ENCODE measurements around the gene MIXL1.
"Not testable (repeated sequence)": the region's sequence is repeated elsewhere in the genome, so short reads cannot be mapped to it uniquely, and the experiment has no call there.

Gene MIXL1

GRCh38 chr1:226248796-226249195, 25.3 kb downstream of the MIXL1 start:
- no peak for TF ChIP-seq MYC (IDR thresholded peaks at IDR 0.05; ENCODE audit: low read depth, low read length)
- TF ChIP-seq, protein P1, sequence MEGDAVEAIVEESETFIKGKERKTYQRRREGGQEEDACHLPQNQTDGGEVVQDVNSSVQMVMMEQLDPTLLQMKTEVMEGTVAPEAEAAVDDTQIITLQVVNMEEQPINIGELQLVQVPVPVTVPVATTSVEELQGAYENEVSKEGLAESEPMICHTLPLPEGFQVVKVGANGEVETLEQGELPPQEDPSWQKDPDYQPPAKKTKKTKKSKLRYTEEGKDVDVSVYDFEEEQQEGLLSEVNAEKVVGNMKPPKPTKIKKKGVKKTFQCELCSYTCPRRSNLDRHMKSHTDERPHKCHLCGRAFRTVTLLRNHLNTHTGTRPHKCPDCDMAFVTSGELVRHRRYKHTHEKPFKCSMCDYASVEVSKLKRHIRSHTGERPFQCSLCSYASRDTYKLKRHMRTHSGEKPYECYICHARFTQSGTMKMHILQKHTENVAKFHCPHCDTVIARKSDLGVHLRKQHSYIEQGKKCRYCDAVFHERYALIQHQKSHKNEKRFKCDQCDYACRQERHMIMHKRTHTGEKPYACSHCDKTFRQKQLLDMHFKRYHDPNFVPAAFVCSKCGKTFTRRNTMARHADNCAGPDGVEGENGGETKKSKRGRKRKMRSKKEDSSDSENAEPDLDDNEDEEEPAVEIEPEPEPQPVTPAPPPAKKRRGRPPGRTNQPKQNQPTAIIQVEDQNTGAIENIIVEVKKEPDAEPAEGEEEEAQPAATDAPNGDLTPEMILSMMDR (IDR thresholded peaks at IDR 0.05; ENCODE audit: low read depth, low read length) = no peak
- no peak for TF ChIP-seq POLR2A (IDR thresholded peaks at IDR 0.05; ENCODE audit: extremely low read depth, insufficient read length)
- TF ChIP-seq, protein P2, sequence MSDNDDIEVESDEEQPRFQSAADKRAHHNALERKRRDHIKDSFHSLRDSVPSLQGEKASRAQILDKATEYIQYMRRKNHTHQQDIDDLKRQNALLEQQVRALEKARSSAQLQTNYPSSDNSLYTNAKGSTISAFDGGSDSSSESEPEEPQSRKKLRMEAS (IDR thresholded peaks at IDR 0.05; ENCODE audit: low read depth, low read length) = no peak
- H3K4me3 ChIP-seq (ENCODE audit: low read depth, low read length) = no peak overlapping the region
- DNase-seq (ENCODE audit: low read depth) = no peak

DNA sequence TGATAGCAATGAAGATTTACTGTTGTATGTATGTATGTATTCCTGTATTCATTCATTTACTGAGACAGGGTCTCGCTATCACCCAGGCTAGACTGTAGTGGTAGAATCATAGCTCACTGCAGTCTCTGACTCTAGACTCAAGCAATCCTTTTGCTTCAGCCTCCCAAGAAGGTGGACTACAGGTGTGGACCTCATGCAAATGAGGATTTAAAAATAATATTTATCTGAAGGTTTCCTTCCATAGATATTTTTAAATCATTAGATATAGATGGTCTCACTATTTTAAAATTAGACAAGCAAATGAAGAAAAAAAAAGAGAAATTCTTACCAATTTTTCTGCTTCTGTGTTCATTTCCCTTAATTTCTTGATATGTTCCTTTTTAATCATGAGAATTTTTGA, 27.0 kb downstream of the MIXL1 start:
- no peak overlapping the region for H3K4me3 ChIP-seq (ENCODE audit: low read depth, low read length)
- TF ChIP-seq, protein P1 (IDR thresholded peaks at IDR 0.05; ENCODE audit: low read depth, low read length) = no peak
- TF ChIP-seq MYC (IDR thresholded peaks at IDR 0.05; ENCODE audit: low read depth, low read length) = no peak
- TF ChIP-seq, protein P2 (IDR thresholded peaks at IDR 0.05; ENCODE audit: low read depth, low read length) = no peak
- no peak for DNase-seq (ENCODE audit: low read depth)

GRCh38 chr1:226252841-226253240, 29.4 kb downstream of the MIXL1 start:
- not testable (repeated sequence) for H3K4me3 ChIP-seq (ENCODE audit: low read depth, low read length); DNase-seq (ENCODE audit: low read depth)

- no peak overlapping the region for H3K4me3 ChIP-seq (ENCODE audit: low read depth, low read length)
- TF ChIP-seq, protein P2 (IDR thresholded peaks at IDR 0.05; ENCODE audit: low read depth, low read length) = no peak
- TF ChIP-seq POLR2A (IDR thresholded peaks at IDR 0.05; ENCODE audit: extremely low read depth, insufficient read length) (no peak), MYC (IDR thresholded peaks at IDR 0.05; ENCODE audit: low read depth, low read length) (no peak)
- no peak for DNase-seq (ENCODE audit: low read depth)
These were observed 30.5 kb downstream of the MIXL1 start for GRCh38 chr1:226253933-226254332.

GRCh38 chr1:226255380-226255779, 31.9 kb downstream of the MIXL1 start:
- no peak for DNase-seq (ENCODE audit: low read depth)
- TF ChIP-seq, protein P2 (IDR thresholded peaks at IDR 0.05; ENCODE audit: low read depth, low read length) = no peak
- TF ChIP-seq MYC (IDR thresholded peaks at IDR 0.05; ENCODE audit: low read depth, low read length) (no peak), POLR2A (IDR thresholded peaks at IDR 0.05; ENCODE audit: extremely low read depth, insufficient read length) (no peak)
- TF ChIP-seq, protein P1 (IDR thresholded peaks at IDR 0.05; ENCODE audit: low read depth, low read length) = no peak
- H3K4me3 ChIP-seq (ENCODE audit: low read depth, low read length) = no peak overlapping the region

- H3K4me3 ChIP-seq (ENCODE audit: low read depth, low read length) = no peak overlapping the region
- TF ChIP-seq MYC (IDR thresholded peaks at IDR 0.05; ENCODE audit: low read depth, low read length) (no peak), POLR2A (IDR thresholded peaks at IDR 0.05; ENCODE audit: extremely low read depth, insufficient read length) (no peak)
- TF ChIP-seq, protein P1 (IDR thresholded peaks at IDR 0.05; ENCODE audit: low read depth, low read length) = no peak
- TF ChIP-seq, protein P2 (IDR thresholded peaks at IDR 0.05; ENCODE audit: low read depth, low read length) = no peak
- DNase-seq (ENCODE audit: low read depth) = no peak
These were observed 38.4 kb downstream of the MIXL1 start for GRCh38 chr1:226261818-226262217.

Measured in NB4 (cell line).